MV-4-11 (cell line): Measurements from ENCODE around the gene CHST11.
A peak's percentile ranks its signal among the peaks of the same experiment; 100 is the strongest.

Source experiments
- DNase-seq: peaks from one replicate; lab custom pipeline; 2025; lab: John Stamatoyannopoulos, UW

Gene CHST11

DNA sequence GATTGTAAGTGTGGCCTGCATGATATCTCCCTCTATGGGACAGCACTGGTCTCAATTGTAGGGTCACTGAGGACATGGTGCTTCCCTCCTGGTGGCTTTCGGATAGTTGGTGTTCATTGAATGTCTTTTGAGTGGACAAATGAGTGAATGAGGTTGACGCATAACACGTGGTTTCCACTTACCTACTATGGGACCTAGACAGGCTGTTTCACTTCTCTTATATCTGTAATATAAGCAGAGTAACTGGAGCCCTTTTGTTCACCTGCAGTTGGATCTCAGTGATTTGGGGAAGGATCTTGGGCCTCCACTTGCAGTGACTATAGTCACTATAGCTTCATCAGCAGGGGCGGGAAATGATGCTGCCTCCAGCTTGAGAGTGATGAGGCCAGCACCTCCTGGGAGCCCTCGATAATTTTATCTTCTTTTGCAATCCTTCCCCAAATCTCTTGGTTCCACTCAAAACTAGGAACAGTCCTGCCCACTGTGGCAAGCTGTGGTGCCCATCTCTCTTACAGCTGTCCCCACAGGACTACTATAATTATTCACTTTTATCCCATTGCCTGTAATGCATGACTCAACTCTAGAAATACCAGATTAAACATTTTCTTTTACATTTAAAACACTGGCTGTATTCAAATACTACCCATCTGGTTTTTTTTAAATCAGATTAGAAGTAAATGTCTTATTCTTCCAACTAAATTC is 242.9 kb downstream of the CHST11 start:
- DNase-seq = no peak

- DNase-seq = no peak
Observed at GRCh38 chr12:104700324-104700723, 243.6 kb downstream of the CHST11 start.

GRCh38 chr12:104701301-104701700 is 244.6 kb downstream of the CHST11 start:
- DNase-seq = no peak

DNA sequence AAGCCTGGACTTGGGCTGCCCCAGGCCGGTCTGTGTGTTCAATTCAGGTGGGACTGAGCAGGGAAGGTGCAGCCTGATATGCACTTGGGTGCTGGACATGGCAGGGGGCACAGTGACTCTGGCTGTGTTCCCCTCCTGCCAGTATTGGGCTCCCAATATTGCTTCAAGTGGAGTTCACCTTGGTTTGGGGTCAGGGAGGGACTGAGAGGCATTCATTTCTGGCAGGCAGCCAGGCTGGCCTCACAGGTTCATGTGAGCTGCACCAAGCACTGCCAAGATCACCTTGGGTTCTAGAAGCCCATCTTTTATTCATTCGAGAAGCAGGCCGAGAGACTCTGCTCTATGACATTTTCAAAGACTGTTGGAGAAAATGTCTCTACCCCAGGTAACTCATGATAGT is 245.0 kb downstream of the CHST11 start:
- no peak for DNase-seq

DNA sequence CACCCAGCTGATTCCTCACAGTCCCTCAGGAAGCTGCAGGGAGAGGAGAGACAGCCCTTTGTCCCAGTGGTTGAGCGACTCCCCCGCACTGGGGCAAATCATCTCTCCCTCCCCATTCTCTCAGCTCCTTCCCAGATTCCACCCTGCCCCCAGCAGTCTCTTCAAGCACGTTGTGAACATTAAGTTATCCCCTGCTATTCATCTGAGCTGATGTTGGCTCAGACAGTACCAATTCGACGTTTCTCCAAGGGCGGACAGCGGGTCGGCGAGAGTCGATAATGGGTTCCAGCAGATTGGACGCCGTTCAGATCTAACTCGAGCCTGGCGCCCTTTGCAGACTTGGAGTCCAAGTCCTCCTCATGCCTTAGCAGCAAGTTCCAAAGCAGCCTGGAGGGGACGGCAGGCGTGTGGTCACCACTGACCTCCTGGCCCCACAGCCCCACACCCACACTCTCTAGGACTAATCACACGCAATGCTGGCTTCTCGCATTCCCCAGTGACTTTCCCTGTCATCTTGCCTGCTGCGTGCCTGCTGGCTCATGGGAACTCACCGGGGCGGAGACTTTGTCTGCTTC is 245.9 kb downstream of the CHST11 start:
- no peak for DNase-seq

DNA sequence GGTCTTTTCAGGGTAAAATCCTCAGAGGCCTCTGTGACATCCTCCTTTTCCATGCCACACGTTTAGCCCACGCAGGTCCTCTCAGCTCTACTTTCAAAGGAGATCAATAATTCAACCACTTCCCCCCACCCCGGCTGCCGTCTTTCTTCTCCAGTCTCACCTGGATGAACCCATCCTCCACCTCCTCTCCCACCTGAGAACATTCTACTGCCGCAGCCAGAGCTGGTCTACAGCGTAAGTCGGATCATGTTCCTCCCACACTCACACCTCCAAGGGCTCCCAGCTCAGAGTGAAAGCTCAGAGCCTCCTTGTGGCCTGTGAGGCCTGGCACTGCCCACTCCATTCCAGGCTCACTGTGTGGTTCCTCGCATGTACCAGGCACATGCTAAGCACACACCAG is 246.6 kb downstream of the CHST11 start:
- no peak for DNase-seq

GRCh38 chr12:104704224-104704779 is 247.6 kb downstream of the CHST11 start:
- DNase-seq = no peak

DNA sequence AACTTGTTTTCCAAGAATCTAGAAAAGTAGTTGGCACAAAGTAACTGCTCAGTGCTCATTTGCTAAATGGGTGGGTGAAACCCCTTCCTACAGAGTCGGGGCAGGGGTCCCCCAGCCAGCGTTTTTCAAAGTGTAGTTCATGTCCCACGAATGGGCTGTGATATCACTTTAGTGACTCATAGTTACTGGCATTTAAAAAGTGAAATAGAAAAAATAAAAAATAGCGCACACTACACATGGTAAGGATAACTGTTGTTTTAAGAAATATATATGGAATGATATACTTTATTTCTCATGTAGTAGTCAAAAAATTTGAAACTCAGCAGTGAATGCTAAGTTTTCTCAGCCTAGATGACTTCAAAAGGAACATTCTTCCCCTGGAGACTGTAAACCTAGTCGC is 250.4 kb downstream of the CHST11 start:
- no peak for DNase-seq

DNA sequence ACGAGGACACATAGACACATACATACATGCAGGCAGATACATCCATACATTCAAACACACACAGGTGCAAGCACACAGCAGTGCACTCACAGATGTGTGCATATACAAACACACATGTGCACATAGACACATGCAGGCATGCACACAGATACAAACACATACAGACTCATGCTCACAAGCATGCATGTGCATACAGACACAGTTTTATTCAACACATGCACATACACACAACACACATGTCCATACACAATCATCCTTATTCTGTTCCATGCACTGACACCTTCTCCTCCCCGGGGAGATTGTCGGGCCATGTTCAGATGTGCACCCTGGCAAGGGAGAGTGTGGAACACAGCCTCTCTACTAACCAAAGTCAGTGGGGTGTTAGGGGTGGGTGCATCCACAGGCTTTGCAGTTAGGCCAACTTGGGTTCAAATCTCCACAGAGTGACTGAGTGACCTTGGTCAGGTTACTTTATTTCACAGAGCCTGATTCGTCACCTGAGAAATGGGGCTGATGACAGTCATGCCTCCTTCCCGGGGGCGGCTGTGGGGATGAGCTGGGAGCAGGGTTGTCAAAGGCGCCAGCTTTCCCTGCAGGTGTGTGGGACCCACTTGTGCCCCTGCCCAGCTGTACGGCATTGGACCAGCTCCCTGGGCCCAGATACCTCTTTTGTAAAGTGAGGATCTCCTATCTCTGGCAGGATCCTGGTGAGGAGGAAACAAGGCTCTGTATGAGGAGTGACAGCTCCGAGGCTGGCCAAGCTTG is 251.2 kb downstream of the CHST11 start:
- no peak for DNase-seq

- DNase-seq = no peak
Observed at GRCh38 chr12:104708891-104709290, 252.1 kb downstream of the CHST11 start.

- DNase-seq = no peak
Observed at GRCh38 chr12:104709692-104710435, 253.1 kb downstream of the CHST11 start.

- no peak for DNase-seq
Observed at GRCh38 chr12:104710940-104711689, 254.4 kb downstream of the CHST11 start.

DNA sequence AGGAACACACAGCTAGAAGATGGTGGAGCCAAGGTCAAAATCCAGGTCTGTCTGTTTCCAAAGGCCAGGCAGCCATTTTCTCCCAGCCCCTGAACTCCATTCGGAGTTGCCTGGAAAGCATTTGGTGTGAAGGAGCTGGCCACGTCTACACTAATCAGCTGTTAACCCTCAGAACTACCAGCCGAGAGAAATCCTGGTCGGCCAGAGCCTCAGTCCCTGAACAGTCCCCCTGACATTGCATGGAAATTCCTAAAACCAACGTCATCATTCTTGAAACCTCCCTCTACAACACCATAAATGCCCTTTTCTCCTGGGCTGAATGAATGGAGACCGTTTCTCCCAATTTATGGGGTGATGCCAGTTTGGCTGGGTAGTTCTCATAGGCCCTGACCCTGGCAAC is 255.7 kb downstream of the CHST11 start:
- DNase-seq = no peak

- no peak for DNase-seq
Observed at GRCh38 chr12:104712968-104713367, 256.2 kb downstream of the CHST11 start.

DNA sequence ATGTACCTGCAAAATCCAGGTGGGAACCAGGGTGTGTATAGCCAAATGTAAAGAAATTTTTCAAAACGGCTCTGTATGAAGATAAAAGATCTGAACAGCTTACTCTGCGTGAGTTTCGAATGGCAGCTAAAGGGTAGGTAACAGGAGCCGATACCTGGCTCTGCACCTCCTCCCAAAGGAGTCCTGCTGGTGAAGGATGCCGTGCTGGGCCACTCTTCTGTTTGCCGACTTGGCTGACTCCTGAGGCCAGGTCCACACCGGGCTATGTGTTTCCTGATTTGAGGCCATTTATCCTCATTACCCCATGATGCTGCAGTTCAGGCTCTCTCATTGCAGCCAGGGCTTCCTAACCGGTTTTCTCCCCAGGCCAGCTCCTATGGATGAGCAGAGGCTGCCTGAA is 256.7 kb downstream of the CHST11 start:
- DNase-seq = no peak

DNA sequence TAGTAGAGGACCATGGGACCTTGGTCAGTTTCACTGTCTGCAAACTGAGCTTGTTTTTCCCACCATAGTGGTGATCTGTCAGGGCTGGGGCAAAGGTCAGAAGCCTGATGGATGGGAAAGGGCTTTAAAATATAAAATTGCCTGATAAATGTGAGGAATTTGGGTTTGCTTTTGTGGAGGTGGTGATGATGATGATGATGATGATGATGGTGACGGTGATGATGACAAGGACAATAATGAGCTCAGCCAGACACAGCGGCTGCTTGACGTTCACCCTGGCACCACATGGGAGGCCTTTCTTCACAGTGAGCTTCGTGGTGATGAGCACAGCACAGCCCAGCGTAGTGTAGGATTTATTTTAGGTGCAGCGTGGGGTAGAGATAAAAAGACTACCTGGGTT is 257.6 kb downstream of the CHST11 start:
- DNase-seq = no peak

DNA sequence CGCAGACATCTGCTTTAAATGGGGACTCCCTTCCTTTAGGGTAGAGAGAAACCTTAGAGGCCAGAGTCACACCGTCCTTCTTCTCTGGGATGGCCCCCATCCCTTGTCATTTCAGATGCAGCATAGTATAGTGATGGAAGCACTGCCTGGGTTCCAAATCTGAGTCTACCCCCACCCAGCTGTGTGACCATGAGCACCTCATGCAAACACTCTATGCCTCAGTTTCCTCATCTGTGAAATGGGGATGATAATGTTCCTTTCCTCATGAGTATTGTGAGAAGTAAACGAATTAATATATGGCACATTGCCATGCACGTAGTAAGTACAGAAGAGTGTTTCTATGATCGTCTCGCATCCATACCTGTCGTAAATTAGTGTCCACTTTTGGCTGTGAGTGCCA is 259.4 kb downstream of the CHST11 start:
- no peak for DNase-seq

DNA sequence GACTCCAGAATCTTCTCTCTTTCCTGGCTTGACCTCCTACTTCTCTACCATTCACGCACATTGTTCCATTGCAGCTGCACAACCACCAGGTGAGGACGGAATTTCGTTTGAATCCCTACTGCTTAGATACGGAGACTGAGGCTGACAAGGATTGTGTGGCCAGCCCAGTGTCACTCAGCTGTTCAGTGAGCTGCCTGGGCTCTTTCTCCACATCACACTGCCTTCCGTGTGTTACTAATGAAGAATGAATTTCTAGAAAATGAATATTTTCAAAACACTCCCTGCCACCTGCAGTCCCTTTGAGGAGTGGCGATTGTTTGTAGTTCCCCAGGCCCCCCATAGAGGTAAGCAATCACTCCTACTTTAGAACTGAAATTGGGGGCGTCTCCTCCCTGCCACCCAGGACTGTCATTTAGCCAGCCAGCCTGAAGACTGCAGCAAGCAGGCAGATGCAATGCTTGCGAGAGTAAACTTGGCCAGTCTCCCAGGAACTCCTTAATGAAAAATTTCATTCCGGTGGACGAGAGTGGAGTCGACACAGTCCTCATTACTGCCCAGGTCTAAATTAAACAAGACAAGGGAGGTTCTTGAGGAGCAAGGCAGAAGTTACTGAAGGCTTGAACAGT is 261.7 kb downstream of the CHST11 start:
- DNase-seq = no peak

- peak; percentile 51 for DNase-seq
Observed at GRCh38 chr12:104719700-104720338, 263.1 kb downstream of the CHST11 start.

- DNase-seq = peak; percentile 65
Observed at GRCh38 chr12:104720339-104721038, 263.7 kb downstream of the CHST11 start.
